GM15510 (cell line): ENCODE measurements around the gene ADGRD2.

Experiments used
- POLR2A ChIP-seq: IDR thresholded peaks from 3 replicates; pipeline ENCODE4 v1.6.1; 2011; ENCODE audit warnings: borderline replicate concordance; ENCODE audit not compliant: insufficient read length; ENCODE audit errors: extremely low read depth

Gene ADGRD2

DNA sequence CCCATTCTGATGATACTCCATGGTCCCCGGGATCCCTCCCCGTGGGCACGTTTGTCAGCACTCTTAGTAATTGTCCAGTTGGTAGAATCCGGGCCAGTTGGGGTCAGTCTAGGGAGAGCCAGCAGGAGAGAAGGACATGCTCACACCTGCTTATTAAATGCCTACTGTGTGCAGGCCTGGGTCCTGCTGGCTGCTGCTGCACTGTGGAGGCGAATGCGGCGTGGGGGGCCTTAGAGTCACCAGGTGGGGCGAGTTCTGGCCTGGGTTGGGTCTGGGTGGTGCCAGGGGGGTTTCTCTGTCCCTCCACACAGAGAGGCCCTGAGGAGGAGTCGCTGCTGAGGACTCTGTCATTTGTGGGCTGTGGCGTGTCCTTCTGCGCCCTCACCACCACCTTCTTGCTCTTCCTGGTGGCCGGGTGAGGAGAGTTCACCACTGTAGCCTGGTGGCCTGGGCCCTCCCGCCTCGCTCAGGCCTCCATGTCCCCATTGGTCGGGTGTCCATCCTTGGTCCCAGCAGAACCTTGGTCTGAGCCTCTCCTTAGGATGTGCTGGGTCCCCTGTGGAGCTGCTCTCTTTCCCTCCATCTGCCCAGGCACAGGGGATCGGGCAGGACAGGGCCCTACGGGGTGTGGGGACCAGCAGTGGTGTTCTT lies 17.3 kb downstream of the ADGRD2 start:
- no peak for TF ChIP-seq POLR2A

DNA sequence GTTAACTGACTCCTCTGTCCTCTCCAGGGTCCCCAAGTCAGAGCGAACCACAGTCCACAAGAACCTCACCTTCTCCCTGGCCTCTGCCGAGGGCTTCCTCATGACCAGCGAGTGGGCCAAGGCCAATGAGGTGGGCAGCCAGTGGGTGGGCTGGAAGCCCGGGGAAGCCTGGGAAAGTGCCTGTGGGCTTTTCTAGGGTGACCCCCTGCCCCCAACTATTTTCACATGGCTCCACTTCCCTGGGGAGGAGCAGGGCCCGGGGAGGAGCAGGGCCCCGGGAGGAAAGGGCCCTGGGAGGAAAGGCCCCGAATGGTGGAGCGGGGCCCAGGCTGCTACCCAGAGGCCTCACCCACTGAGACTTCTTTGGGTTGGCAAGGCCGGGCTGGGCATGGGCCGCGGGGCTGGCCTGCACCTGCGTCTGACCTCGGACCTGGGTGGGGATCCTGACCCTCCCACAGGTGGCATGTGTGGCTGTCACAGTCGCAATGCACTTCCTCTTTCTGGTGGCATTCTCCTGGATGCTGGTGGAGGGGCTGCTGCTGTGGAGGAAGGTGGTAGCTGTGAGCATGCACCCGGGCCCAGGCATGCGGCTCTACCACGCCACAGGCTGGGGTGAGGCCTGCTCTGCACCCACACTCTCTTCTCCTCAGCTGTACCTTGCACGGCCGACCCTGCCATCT lies 17.9 kb downstream of the ADGRD2 start:
- TF ChIP-seq POLR2A, result no peak

DNA sequence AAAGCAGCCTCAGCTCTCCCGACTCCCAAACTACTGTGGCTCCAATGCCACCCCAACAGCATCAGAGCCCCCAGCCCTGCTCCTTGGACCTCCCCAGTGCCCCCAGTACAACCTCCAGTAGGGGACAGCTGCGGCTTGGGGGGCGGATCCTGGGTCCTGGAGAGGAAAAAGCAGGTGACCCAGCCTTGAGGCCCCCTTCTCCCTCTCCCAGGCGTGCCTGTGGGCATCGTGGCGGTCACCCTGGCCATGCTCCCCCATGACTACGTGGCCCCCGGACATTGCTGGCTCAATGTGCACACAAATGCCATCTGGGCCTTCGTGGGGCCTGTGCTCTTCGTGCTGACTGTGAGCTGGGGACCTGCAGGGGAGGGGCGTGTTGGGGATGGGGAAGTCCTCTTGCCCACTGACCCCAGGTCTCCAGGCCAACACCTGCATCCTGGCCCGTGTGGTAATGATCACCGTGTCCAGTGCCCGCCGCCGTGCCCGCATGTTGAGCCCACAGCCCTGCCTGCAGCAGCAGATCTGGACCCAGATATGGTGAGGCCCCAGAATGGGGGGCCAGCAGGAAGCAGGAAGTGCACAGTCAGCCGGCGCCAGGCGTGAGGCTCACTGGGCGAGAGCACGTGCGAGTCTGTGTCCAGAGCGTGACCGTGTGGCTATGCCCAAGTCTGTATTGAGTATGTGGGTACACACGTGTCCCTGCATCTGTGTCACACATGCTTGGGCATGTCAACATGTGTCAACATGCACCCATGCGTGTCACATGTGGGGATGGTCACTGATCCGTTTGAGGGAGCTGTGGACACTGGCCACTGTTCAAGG lies 19.0 kb downstream of the ADGRD2 start:
- no peak for TF ChIP-seq POLR2A

DNA sequence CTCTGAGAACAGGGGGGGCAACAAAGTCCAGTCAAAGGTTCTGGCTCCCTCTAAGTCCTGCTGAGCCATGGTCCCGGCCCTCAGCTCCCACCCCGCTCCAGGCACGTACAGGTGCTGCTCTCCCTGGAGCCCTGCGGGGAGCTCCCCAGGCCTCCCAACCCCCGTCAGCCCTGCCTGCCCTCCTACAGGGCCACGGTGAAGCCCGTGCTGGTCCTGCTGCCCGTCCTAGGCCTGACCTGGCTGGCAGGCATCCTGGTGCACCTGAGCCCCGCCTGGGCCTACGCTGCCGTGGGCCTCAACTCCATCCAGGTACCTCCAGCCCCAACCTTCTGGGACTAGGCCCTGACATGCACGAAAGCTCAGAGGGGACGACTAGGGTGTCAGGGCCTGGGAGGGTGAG lies 20.1 kb downstream of the ADGRD2 start:
- no peak for TF ChIP-seq POLR2A

DNA sequence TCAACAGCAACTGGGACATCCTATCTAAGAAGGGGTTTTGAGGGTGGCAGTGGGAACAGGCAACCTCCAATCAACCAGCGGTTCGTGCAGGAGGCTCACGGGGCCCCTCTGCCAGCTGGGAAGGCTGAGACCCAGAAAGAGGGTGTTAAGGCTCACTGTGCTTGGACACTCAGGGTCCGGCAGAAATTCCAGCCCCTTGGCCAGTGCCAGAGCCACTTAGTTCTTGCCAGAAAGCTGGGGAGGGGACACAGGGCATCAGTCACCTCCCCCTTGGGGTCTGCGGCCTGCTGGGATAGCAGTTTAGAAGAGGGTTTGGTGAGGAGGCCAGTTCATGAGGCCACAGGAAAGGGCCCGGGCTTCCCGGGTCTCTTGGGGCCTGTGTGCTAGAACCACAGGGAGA lies 20.5 kb downstream of the ADGRD2 start:
- TF ChIP-seq POLR2A, result no peak

DNA sequence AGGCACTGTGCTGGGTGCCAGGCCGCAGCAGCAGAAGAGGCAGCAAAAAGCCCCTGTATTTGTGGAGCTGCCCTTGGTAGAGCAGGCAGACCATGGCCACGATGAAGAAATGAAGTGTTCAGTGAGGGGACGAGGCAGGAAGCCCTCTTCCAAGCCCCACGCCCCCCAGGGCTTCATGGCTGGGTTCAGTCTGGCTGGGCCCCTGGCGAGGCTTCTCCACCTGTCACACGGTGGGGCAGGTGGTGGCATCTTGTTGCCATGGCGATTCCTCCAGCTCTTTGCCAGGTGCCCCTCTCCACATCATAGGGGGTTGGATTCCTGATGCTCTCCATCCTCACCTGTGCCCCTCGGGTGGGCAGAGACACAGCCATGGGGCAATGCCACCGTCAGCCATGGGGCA lies 21.5 kb downstream of the ADGRD2 start:
- no peak for TF ChIP-seq POLR2A

DNA sequence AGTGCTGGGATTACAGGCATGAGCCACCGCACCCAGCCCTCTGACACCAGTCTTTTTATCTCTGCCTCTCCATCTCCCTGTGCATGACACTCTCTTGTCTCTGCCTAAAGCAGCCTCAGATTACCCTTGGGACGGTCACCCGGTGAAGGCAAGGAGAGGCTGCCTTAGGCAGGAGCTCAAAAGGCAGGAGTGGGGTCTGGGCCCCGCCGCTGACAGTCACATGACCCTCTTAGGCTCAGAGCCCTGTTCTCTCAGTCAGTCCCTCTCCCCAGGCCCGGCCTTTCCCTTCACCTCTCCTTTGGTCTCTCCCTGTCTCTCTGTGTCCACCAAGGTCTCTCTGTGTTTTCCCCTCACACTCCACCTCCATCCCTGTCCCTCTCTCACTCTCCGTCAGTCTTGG lies 22.5 kb downstream of the ADGRD2 start:
- no peak for TF ChIP-seq POLR2A

DNA sequence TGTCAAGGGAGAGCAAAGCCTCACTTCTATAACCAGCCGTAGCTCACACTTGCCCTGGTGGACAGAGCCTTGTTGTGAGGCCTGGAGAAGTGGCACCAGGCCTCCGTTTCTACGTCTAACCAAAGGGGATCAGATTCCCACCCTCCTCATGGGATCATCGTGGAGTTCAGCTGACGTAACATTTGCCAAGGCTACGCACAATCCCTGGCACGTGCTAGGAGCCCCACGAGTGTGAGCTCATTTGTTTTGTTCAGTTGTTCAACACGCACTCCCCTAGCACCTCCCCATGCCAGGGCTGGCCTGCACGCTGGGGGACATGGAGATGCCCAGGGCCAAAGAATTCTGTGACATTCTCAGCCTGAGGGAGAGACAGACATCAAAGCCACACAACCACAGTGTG lies 23.1 kb downstream of the ADGRD2 start:
- no peak for TF ChIP-seq POLR2A

DNA sequence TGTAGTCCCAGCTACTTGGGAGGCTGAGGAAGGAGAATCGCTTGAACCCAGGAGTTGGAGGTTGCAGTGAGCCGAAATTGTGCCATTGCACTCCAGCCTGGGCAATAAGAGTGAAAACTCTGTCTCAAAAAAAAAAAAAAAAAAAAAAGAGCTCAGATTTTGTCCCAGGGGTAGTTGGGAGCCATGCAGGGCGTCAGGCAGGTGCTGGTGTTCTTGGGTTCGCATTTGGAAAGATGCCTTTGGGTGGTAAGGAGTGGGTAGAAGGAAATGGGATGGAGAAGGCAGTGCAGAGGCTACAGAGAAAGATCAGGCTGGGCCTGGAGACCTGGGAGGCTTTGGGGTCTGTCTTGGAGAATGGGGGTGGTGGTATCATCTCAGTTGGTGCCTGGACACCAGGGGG lies 23.9 kb downstream of the ADGRD2 start:
- TF ChIP-seq POLR2A, result no peak

DNA sequence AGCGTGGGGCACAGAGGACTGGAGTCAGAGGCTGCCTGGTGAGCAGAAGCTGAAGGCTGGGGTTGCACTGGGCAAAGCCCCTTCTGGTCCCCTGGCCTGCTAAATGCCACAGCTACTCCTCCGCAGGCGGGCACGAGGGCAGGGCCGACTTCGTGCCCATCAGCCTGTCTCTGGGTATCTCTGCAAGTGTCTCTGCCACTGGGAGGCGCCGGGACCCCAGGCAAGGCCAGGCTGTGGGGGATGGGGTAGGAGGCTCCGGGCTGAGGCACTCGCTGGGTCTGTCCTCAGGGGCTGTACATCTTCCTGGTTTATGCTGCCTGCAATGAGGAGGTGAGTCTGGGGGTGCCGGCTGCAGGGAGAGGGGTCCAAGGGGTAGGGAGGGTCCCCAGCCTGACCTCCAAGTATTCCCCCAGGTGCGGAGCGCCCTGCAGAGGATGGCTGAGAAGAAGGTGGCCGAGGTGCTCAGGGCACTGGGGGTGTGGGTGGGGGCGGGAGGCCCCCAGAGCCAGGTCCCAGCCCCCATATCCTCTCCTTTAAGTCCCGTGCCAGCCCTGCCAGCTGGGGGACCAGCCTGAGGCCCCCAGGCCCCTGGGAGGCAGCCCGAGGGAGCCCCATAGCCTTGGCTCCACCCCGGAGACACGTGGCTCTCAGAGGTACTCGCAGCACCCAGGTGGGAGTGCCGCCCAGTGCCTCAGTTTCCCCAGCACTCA lies 25.1 kb downstream of the ADGRD2 start:
- no peak for TF ChIP-seq POLR2A

DNA sequence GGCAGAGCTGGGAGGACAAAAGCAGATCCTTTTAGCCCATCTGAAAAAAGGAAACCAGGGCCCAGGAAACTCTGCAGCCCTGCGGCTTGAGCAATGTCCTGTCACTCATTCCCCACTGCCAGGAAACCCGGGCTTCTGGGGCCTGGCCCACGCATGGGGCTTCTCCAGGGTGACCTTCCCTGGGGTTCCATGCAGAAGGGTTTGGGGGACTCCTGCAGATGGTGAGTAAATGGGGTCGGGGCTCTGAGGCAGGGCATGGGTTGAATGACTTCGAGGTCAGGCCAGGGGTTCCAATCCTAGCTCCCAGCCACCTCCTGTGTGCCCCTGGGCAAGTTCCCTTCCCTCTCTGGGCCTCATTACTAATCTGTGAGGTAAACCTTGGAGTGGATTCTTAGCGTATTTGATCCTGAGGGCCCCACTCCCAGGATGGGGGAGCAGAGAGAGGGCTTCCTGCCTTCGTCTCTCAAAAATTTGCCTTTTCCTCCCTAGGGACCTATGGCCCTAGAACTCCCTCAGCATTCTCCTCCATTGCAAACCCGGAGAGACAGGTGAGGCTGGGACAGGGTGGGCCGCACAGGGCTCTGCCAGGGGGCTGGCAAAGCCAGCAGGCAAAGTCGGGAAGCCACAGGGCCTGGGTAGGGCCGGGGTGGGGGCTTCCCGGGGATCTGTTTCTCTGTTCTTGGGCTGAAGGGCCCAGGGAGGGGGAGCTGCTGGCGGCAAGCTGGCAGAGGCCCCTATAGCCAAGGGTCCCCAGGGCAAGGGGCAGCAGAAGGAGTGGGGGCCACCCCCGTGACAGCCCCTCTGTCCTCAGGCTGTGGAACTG lies 25.8 kb downstream of the ADGRD2 start:
- no peak for TF ChIP-seq POLR2A

DNA sequence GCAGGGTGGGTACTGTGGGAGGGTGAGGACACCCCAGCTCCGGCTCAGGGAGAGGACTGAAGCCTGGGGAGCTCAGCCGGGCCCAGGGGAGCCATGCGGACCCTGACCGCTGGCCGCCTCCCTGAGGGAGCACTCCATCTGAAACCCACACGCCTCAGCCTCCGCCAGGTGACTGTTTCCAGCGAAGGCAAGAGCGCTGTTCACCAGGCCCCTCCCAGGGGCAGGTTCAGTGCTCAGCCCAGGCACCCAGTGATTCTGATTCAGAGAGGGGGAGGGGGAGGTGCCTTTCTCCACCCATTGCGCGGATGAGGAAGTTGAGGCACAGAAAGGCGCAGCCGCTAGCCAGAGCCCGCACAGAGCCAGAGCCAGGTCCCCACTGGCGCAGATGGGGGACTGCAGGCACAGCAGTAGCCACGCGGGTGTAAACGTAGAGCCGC lies 27.0 kb downstream of the ADGRD2 start:
- no peak for TF ChIP-seq POLR2A

DNA sequence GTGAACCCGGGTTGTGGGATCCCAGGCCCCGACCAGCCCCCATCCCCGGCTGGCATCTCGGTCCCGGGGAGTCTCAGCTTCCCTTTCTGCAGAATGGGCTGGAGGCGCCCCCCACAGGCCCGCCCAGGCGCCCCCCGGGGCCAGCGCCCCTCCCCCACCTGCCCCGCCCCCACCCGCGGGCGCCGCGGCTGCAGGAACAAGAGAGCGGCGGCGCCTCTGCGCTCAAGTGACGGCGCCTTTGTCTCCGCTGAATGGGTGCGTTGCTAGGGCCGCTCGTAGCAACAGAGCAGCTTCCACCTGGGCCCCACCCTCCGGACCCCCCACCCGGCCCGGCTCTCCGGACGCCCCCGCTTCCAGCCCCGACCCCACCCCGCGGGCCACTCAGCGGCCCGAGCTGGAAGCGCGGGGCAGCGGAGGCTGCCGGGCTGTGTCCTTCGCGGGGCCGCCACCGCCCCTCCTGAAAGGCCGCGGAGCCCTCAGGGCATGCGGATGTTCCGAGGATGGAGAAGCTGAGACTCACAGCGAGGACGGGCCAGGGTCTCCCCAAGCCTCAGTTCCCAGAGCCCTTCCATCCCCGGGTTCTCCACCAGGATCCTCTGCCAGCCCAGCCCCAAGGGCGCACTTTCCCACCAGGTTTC lies 27.5 kb downstream of the ADGRD2 start:
- TF ChIP-seq POLR2A, result no peak

DNA sequence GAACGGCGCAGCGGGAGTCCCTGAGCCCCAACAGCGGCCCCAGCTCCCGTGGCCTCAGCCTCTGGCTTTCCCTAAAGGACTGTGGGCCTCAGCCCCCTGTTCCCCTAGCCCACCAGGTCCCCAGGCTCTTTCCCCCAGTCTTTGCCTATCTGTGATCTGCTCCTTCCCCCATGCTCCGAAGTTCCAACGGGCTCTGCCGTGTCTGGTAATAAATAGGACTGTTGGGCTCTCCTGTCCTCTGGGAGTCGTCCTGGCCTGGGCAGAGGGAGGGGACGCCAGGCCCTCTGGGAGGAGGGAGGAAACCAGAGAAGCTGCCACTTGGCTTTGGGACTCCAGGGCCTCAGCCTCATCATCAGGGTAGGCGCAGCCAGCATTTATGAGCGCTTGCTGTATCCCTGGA lies 28.1 kb downstream of the ADGRD2 start:
- TF ChIP-seq POLR2A, result no peak

DNA sequence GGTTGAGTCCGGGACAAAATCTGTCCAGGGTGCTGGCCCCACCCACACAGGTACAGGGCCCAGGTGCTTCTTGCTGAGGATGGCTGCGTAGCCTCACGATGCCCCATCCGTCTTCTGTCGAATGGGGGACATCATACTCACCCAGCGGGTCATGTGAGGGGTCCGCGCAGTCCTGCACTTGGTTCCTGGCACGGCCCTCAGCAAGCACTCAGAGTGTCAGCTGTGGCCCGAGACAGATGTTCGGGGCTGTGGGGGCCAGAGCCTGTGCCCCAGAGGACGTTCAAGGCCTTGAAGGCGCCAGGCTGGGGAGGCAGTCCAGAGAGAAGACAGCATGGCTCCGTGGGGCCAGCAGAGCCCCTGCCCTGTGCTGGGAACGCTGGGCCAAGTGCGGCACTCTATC lies 29.1 kb downstream of the ADGRD2 start:
- TF ChIP-seq POLR2A, result no peak
